Prostate gland (tissue), 2 donors: Measurements from ENCODE around the gene BTC. TPM values are rescaled to one million over a fixed set of nuclear protein-coding genes. Genes with fewer than 3 reads are reported as not detected.

Experiments used
- DNase-seq: peaks from one replicate; pipeline ENCODE4 v3.0.0-alpha.2; 2019; ENCODE audit warnings: low spot score
- H3K27ac ChIP-seq, 2 donors: fragments of 200-600 bp; sonication (generic); 2 replicates each; pipeline ENCODE4 v1.5.1; 2017 to 2019
- H3K27me3 ChIP-seq: fragments of 200-600 bp; sonication (generic); replicated peaks from 2 replicates; pipeline ENCODE4 v1.5.1; 2019; ENCODE audit not compliant: insufficient read depth
- H3K36me3 ChIP-seq, 2 donors: fragments of 200-600 bp; sonication (generic); 1 replicate in 1 of 2; 2 replicates in 1 of 2; pipeline versions ENCODE4 v1.5.1 to v1.8.1; 2017 to 2019
- H3K4me1 ChIP-seq: fragments of 200-600 bp; sonication (generic); replicated peaks from 2 replicates; pipeline ENCODE4 v1.5.1; 2019
- H3K4me3 ChIP-seq, 2 donors: fragments of 200-600 bp; sonication (generic); 2 replicates each; pipeline ENCODE4 v1.5.1; 2017 to 2019
- H3K9me3 ChIP-seq: fragments of 200-600 bp; sonication (generic); 2 replicates; pipeline ENCODE4 v1.5.1; 2017
- POLR2A ChIP-seq: fragments of 450-650 bp; IDR thresholded peaks from one replicate; pipeline ENCODE4 v1.6.1; 2016; ENCODE audit warnings: antibody characterized with exemption, mild to moderate bottlenecking
- POLR2AphosphoS5 ChIP-seq: sonication (generic); formaldehyde crosslinking; IDR thresholded peaks from one replicate; pipeline ENCODE4 v1.6.1; 2017; ENCODE audit warnings: antibody characterized with exemption
- WGBS: methylation state at CpG from one replicate; pipeline ENCODE4 v1.1.5; 2018; 5-methylcytosine and 5-hydroxymethylcytosine counted together
- intact Hi-C: fragments of 100-400 bp; cut with DNase I; formaldehyde crosslinking; loops from one replicate; pipeline ENCODE4 v1.14.2; 2022
- total RNA-seq, 2 donors: library from RNA; depleted of rRNA; stranded (reverse); fragments of >200 nt; gene quantifications; one replicate each; pipeline ENCODE4 v1.1.0, GENCODE V29; 2016
- TF ChIP-seq, protein P1 (sequence below), 4 experiments: fragments of 200-600 bp in 2 of 4; fragments of 450-650 bp in 2 of 4; sonication (generic) in 2 of 4; IDR thresholded peaks; 1 replicate in 3 of 4; 2 replicates in 1 of 4; pipeline ENCODE4 v1.5.1; 2016 to 2019; ENCODE audit warnings: antibody characterized with exemption in 4 of 4, mild to moderate bottlenecking in 2 of 4, moderate library complexity in 2 of 4

BTC gene
- total RNA-seq, 2 donors from 2014 or later: 2.3 to 3.3 TPM

- H3K27ac ChIP-seq: no peak overlapping the region
- H3K36me3 ChIP-seq: no peaks in the 10 kb centered on the region
- no peaks in the 10 kb centered on the region for H3K4me1 ChIP-seq
- intact Hi-C loops: no loop called here
- TF ChIP-seq, protein P1, sequence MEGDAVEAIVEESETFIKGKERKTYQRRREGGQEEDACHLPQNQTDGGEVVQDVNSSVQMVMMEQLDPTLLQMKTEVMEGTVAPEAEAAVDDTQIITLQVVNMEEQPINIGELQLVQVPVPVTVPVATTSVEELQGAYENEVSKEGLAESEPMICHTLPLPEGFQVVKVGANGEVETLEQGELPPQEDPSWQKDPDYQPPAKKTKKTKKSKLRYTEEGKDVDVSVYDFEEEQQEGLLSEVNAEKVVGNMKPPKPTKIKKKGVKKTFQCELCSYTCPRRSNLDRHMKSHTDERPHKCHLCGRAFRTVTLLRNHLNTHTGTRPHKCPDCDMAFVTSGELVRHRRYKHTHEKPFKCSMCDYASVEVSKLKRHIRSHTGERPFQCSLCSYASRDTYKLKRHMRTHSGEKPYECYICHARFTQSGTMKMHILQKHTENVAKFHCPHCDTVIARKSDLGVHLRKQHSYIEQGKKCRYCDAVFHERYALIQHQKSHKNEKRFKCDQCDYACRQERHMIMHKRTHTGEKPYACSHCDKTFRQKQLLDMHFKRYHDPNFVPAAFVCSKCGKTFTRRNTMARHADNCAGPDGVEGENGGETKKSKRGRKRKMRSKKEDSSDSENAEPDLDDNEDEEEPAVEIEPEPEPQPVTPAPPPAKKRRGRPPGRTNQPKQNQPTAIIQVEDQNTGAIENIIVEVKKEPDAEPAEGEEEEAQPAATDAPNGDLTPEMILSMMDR (IDR thresholded peaks at IDR 0.05): no peak
- TF ChIP-seq POLR2AphosphoS5 (no peak), POLR2A (no peak)
- no peak for DNase-seq
- no peaks in the 10 kb centered on the region for H3K27me3 ChIP-seq
- H3K9me3 ChIP-seq: no peaks in the 10 kb centered on the region
- no peak overlapping the region for H3K4me3 ChIP-seq
Measured at GRCh38 chr4:74777531-74777930, 16.8 kb downstream of the BTC start.

DNA sequence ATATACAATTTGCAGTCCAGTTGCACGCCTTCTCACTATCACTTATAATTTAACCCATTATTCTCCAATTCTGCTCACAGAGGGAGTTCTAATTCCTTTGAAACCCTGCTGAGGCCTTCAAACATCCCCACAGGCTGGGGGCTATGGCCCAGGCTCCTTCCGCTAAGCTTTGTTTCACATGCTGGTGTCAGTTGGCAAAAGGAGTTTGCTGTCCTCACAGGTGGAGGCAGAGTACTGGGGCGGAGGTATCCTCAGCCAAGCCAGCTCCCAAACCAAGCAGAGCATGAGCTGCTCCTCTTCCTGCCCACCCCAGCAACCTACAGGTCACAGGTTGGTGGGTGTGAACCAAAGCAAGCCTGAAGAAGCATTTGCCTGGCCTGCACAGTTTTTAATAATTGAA lies 21.5 kb downstream of the BTC start:
- WGBS: 86% methylated on average over 3 of the region's 3 CpGs
- Histone ChIP-seq H3K27me3 (no peaks in the 10 kb centered on the region), H3K27ac (no peak overlapping the region), H3K4me1 (no peaks in the 10 kb centered on the region), H3K9me3 (no peaks in the 10 kb centered on the region), H3K36me3 (no peaks in the 10 kb centered on the region), H3K4me3 (no peak overlapping the region)
- DNase-seq: no peak
- intact Hi-C loops: no loop called here
- TF ChIP-seq POLR2AphosphoS5: no peak
- TF ChIP-seq, protein P1 (IDR thresholded peaks at IDR 0.05): no peak
- TF ChIP-seq POLR2A: no peak

- Histone ChIP-seq H3K4me3 (no peak overlapping the region), H3K27me3 (no peaks in the 10 kb centered on the region), H3K27ac (no peak overlapping the region), H3K4me1 (no peaks in the 10 kb centered on the region), H3K36me3 (no peaks in the 10 kb centered on the region), H3K9me3 (no peaks in the 10 kb centered on the region)
- intact Hi-C loops: no loop called here
- 69% methylated on average over 2 of the region's 2 CpGs for WGBS
- TF ChIP-seq, protein P1 (IDR thresholded peaks at IDR 0.05): no peak
- TF ChIP-seq POLR2AphosphoS5: no peak
- no peak for TF ChIP-seq POLR2A
- no peak for DNase-seq
Measured at GRCh38 chr4:74772106-74772505, 22.2 kb downstream of the BTC start.

DNA sequence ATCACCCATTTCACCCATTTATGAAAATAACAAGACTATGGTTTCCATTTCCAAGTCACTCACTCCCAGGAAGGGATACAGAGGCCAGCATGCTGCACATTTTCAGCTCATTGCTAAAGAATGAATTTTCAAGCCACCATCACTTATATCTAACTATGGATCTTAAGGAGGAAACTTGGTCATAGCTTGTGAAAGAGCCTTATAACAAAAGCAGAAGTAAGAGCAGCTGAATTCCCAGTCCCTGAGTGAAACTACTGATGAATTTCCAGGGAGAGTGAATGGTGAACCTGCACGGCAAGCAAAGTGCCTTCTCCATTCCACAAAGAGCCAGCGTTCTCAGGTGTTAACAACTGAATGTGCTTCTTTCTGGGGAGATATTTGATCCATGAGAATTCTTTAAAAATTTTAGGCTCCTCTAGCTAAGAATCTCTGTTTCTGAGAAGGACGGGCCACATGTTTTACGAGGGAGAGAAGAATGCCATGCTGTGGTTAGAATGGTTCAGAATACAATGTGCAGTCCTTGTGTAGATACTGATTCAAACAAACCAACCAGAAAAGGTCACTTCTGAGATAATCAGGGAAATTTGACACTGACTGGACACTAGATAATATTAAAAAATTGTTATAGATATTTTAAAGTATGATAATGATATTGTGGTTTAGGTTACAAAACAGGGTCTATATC lies 24.0 kb downstream of the BTC start:
- Histone ChIP-seq H3K4me1 (no peaks in the 10 kb centered on the region), H3K9me3 (no peaks in the 10 kb centered on the region), H3K27ac (no peak overlapping the region), H3K4me3 (no peak overlapping the region), H3K36me3 (no peaks in the 10 kb centered on the region), H3K27me3 (no peaks in the 10 kb centered on the region)
- TF ChIP-seq POLR2AphosphoS5 (no peak), POLR2A (no peak)
- TF ChIP-seq, protein P1 (IDR thresholded peaks at IDR 0.05): no peak
- intact Hi-C loops: no loop called here
- DNase-seq: no peak
- 55% methylated on average over 4 of the region's 4 CpGs for WGBS

- Histone ChIP-seq H3K27ac (no peak overlapping the region), H3K9me3 (no peaks in the 10 kb centered on the region), H3K27me3 (no peaks in the 10 kb centered on the region), H3K36me3 (no peaks in the 10 kb centered on the region), H3K4me1 (no peaks in the 10 kb centered on the region), H3K4me3 (no peak overlapping the region)
- intact Hi-C loops: no loop called here
- TF ChIP-seq POLR2AphosphoS5: no peak
- TF ChIP-seq, protein P1 (IDR thresholded peaks at IDR 0.05): no peak
- TF ChIP-seq POLR2A: no peak
- 20% methylated on average over 2 of the region's 2 CpGs for WGBS
- DNase-seq: no peak
Measured at GRCh38 chr4:74768857-74769525, 25.3 kb downstream of the BTC start.
